Hepatocyte (in vitro differentiated cells): ENCODE measurements around the gene DSN1. TPM values are rescaled to one million over a fixed set of nuclear protein-coding genes. Genes with fewer than 3 reads are reported as not detected.

Source experiments
- DNase-seq: peaks from one replicate; pipeline ENCODE4 v3.0.0-alpha.2; 2016; ENCODE audit warnings: low spot score
- H2AFZ ChIP-seq: fragments of 200-600 bp; sonication (generic); 2 replicates; pipeline ENCODE4 v1.6.0; 2016; ENCODE audit warnings: antibody characterized with exemption, mild to moderate bottlenecking
- H3K27ac ChIP-seq: fragments of 200-600 bp; sonication (generic); 2 replicates; pipeline ENCODE4 v1.5.1; 2016; ENCODE audit warnings: mild to moderate bottlenecking
- H3K27me3 ChIP-seq: fragments of 200-600 bp; sonication (generic); 2 replicates; pipeline ENCODE4 v1.6.1; 2016
- H3K36me3 ChIP-seq: fragments of 200-600 bp; sonication (generic); replicated peaks from 2 replicates; pipeline ENCODE4 v1.5.1; 2016; ENCODE audit warnings: low read depth; ENCODE audit not compliant: insufficient read depth
- H3K4me1 ChIP-seq: fragments of 200-600 bp; sonication (generic); 2 replicates; pipeline ENCODE4 v1.5.1; 2016; ENCODE audit warnings: mild to moderate bottlenecking, moderate library complexity; ENCODE audit not compliant: insufficient read depth
- H3K4me2 ChIP-seq: fragments of 200-600 bp; sonication (generic); 2 replicates; pipeline ENCODE4 v1.6.0; 2016
- H3K4me3 ChIP-seq: fragments of 200-600 bp; sonication (generic); 2 replicates; pipeline ENCODE4 v1.5.1; 2016; ENCODE audit warnings: mild to moderate bottlenecking
- H3K79me2 ChIP-seq: fragments of 200-600 bp; sonication (generic); 2 replicates; pipeline ENCODE4 v1.6.0; 2017; ENCODE audit warnings: mild to moderate bottlenecking
- H3K9me2 ChIP-seq: fragments of 200-600 bp; sonication (generic); replicated peaks from 2 replicates; pipeline ENCODE4 v1.6.0; 2017; ENCODE audit warnings: mild to moderate bottlenecking; ENCODE audit not compliant: insufficient read depth
- H3K9me3 ChIP-seq: fragments of 200-600 bp; sonication (generic); 2 replicates; pipeline ENCODE4 v1.5.1; 2016; ENCODE audit warnings: low read depth, mild to moderate bottlenecking
- H4K20me1 ChIP-seq: fragments of 200-600 bp; sonication (generic); 2 replicates; pipeline ENCODE4 v1.6.0; 2016; ENCODE audit warnings: mild to moderate bottlenecking; ENCODE audit not compliant: insufficient read depth, poor library complexity, severe bottlenecking
- CTCF ChIP-seq: fragments of 200-600 bp; sonication (generic); IDR thresholded peaks from 2 replicates; pipeline ENCODE4 v1.5.1; 2016; ENCODE audit warnings: antibody characterized with exemption, mild to moderate bottlenecking; ENCODE audit not compliant: poor library complexity
- EZH2 ChIP-seq: fragments of 200-600 bp; sonication (generic); IDR thresholded peaks from 2 replicates; pipeline ENCODE4 v1.6.1; 2016; ENCODE audit warnings: antibody characterized with exemption, mild to moderate bottlenecking, borderline replicate concordance
- EZH2phosphoT487 ChIP-seq: fragments of 200-600 bp; sonication (generic); IDR thresholded peaks from one replicate; pipeline ENCODE4 v1.6.1; 2018; ENCODE audit warnings: antibody characterized with exemption, mild to moderate bottlenecking, low read depth, moderate library complexity; ENCODE audit not compliant: unreplicated experiment, severe bottlenecking
- WGBS: methylation state at CpG from one replicate; pipeline ENCODE4 v1.1.6; 2016; ENCODE audit warnings: low lambda C conversion rate; ENCODE audit errors: missing lambda C conversion rate; 5-methylcytosine and 5-hydroxymethylcytosine counted together
- polyA plus RNA-seq: library from polyadenylated mRNA; unstranded; fragments of >200 nt; fragmentation: Nextera tagmentation; extraction: Ambion mirVana; gene quantifications from 2 replicates; pipeline ENCODE4 v1.2.1, GENCODE V29; 2016
- total RNA-seq: library from RNA; depleted of rRNA; stranded (reverse); fragments of >200 nt; gene quantifications from 2 replicates; pipeline ENCODE4 v1.2.3, GENCODE V29; 2014

The DSN1 gene
- total and polyA plus RNA-seq, 2 experiments from 2014 or later = 9.5 to 12.7 TPM

GRCh38 chr20:36795691-36796090 lies 22.1 kb upstream of the DSN1 start:
- Histone ChIP-seq H3K36me3 (no peaks in the 10 kb centered on the region), H3K27me3 (no peaks in the 10 kb centered on the region), H4K20me1 (no peaks in the 10 kb centered on the region), H3K27ac (no peak overlapping the region), H3K79me2 (no peaks in the 10 kb centered on the region), H2AFZ (no peak overlapping the region), H3K9me2 (no peaks in the 10 kb centered on the region), H3K4me2 (no peak overlapping the region), H3K9me3 (no peaks in the 10 kb centered on the region), H3K4me1 (no peaks in the 10 kb centered on the region), H3K4me3 (no peak overlapping the region)
- no peak for DNase-seq
- WGBS = 90% methylated on average over 5 of the region's 5 CpGs
- no peak for TF ChIP-seq CTCF
- no peak for TF ChIP-seq EZH2
- TF ChIP-seq EZH2phosphoT487 = no peak

DNA sequence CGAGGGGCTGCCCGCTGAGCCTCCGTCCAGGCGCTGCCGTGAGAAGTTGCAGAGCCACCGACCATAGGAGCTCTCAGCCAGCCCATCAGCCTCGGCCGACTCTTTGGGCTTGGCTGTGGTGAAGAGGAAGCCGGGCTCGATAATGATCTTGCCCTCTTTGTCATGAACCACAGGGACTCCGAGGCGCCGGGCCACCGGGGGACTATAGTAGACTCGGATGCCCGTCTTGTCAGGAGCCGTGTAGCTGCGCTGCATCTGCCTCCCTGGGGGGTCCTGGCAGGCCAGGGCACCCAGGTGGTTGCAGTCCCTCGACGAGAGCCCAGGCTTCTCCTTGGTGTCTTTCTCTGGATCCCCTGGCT lies 20.5 kb upstream of the DSN1 start:
- H3K36me3 ChIP-seq = no peaks in the 10 kb centered on the region
- H3K27ac ChIP-seq = no peak overlapping the region
- no peaks in the 10 kb centered on the region for H3K79me2 ChIP-seq
- no peaks in the 10 kb centered on the region for H3K4me1 ChIP-seq
- 97% methylated on average over 20 of the region's 20 CpGs for WGBS
- H3K9me2 ChIP-seq = no peaks in the 10 kb centered on the region
- no peaks in the 10 kb centered on the region for H4K20me1 ChIP-seq
- TF ChIP-seq CTCF (no peak), EZH2phosphoT487 (no peak), EZH2 (no peak)
- H3K27me3 ChIP-seq = no peaks in the 10 kb centered on the region
- no peak overlapping the region for H3K4me3 ChIP-seq
- no peak overlapping the region for H2AFZ ChIP-seq
- no peak for DNase-seq
- H3K4me2 ChIP-seq = no peak overlapping the region
- no peaks in the 10 kb centered on the region for H3K9me3 ChIP-seq

GRCh38 chr20:36793294-36794115 lies 19.9 kb upstream of the DSN1 start:
- Histone ChIP-seq H2AFZ (no peak overlapping the region), H3K79me2 (no peaks in the 10 kb centered on the region), H3K9me3 (no peaks in the 10 kb centered on the region), H4K20me1 (no peaks in the 10 kb centered on the region), H3K4me1 (no peaks in the 10 kb centered on the region), H3K4me3 (no peak overlapping the region), H3K4me2 (no peak overlapping the region), H3K27me3 (no peaks in the 10 kb centered on the region), H3K36me3 (no peaks in the 10 kb centered on the region), H3K9me2 (no peaks in the 10 kb centered on the region), H3K27ac (no peak overlapping the region)
- 96% methylated on average over 36 of the region's 36 CpGs for WGBS
- TF ChIP-seq EZH2 (no peak), EZH2phosphoT487 (no peak)
- no peak for DNase-seq

GRCh38 chr20:36792422-36792821 lies 18.9 kb upstream of the DSN1 start:
- no peaks in the 10 kb centered on the region for H3K36me3 ChIP-seq
- H3K27me3 ChIP-seq = no peaks in the 10 kb centered on the region
- H3K9me3 ChIP-seq = no peaks in the 10 kb centered on the region
- WGBS = 88% methylated on average over 3 of the region's 3 CpGs
- no peak overlapping the region for H2AFZ ChIP-seq
- TF ChIP-seq EZH2phosphoT487 = no peak
- no peak for TF ChIP-seq EZH2
- peak; percentile 48 for TF ChIP-seq CTCF
- H3K4me2 ChIP-seq = no peak overlapping the region
- no peaks in the 10 kb centered on the region for H4K20me1 ChIP-seq
- no peaks in the 10 kb centered on the region for H3K79me2 ChIP-seq
- no peaks in the 10 kb centered on the region for H3K9me2 ChIP-seq
- no peak overlapping the region for H3K27ac ChIP-seq
- DNase-seq = peak; percentile 71
- H3K4me1 ChIP-seq = no peaks in the 10 kb centered on the region
- no peak overlapping the region for H3K4me3 ChIP-seq
